Stimulated activated CD8-positive, alpha-beta memory T cell treated with anti-CD3 and anti-CD28 coated beads, Interleukin-15, amount 100 ng/mL, for 4 hours (primary cell): Measurements from ENCODE around the gene TOX2.

Experiments
- DNase-seq, 2 donors: peaks; one replicate each; pipeline ENCODE4 v3.0.0-alpha.2; 2020; ENCODE audit warnings: low read depth in 2 of 2

The TOX2 gene

GRCh38 chr20:44001667-44002596 is 87.3 kb downstream of the TOX2 start:
- no peak for DNase-seq

GRCh38 chr20:44002861-44003260 is 88.2 kb downstream of the TOX2 start:
- DNase-seq, result no peak

GRCh38 chr20:44003609-44004008 is 89.0 kb downstream of the TOX2 start:
- DNase-seq, result no peak

- no peak for DNase-seq
Observed at GRCh38 chr20:44004306-44004915, 89.8 kb downstream of the TOX2 start.

- no peak for DNase-seq
Observed at GRCh38 chr20:44005661-44006060, 91.0 kb downstream of the TOX2 start.

- no peak for DNase-seq
Observed at GRCh38 chr20:44006126-44006525, 91.5 kb downstream of the TOX2 start.

GRCh38 chr20:44006578-44006977 is 91.9 kb downstream of the TOX2 start:
- DNase-seq, result no peak

- no peak for DNase-seq
Observed at GRCh38 chr20:44008806-44009678, 94.4 kb downstream of the TOX2 start.

- DNase-seq, result no peak
Observed at GRCh38 chr20:44009679-44009992, 95.0 kb downstream of the TOX2 start.

GRCh38 chr20:44010162-44010704 is 95.6 kb downstream of the TOX2 start:
- no peak for DNase-seq

GRCh38 chr20:44011251-44011940 is 96.7 kb downstream of the TOX2 start:
- no peak for DNase-seq

- DNase-seq, result no peak
Observed at GRCh38 chr20:44012466-44013226, 98.0 kb downstream of the TOX2 start.

GRCh38 chr20:44014807-44015732 is 100.4 kb downstream of the TOX2 start:
- no peak for DNase-seq

GRCh38 chr20:44015733-44016103 is 101.1 kb downstream of the TOX2 start:
- DNase-seq, result no peak

- no peak for DNase-seq
Observed at GRCh38 chr20:44016525-44016924, 101.9 kb downstream of the TOX2 start.

- DNase-seq, result no peak
Observed at GRCh38 chr20:44017211-44017610, 102.6 kb downstream of the TOX2 start.

GRCh38 chr20:44017905-44018258 is 103.2 kb downstream of the TOX2 start:
- DNase-seq, result no peak

GRCh38 chr20:44018259-44018941 is 103.7 kb downstream of the TOX2 start:
- no peak for DNase-seq

GRCh38 chr20:44018942-44019637 is 104.4 kb downstream of the TOX2 start:
- DNase-seq, result no peak
